Measurements from ENCODE around the gene PERM1.
"Not testable (repeated sequence)": the region's sequence is repeated elsewhere in the genome, so short reads cannot be mapped to it uniquely, and the experiment has no call there.

The PERM1 gene

GRCh38 chr1:1021010-1021919 lies 39.4 kb upstream of the PERM1 start:
- peaks cover 15% of the 10 kb centered on the region for H3K4me1 ChIP-seq (ENCODE audit: control insufficient read depth, low read depth, low read length)
- peak overlapping the region; percentile 55 for H3K4me3 ChIP-seq (ENCODE audit: low read length)
- no peaks in the 10 kb centered on the region for H3K36me3 ChIP-seq (ENCODE audit: control insufficient read depth, low read depth, low read length)
- H3K27me3 ChIP-seq (ENCODE audit: control insufficient read depth, insufficient read depth, low read length) = peaks cover 5% of the 10 kb centered on the region
- no peak overlapping the region for H3K9ac ChIP-seq (ENCODE audit: low read length)
- no peak overlapping the region for H3K27ac ChIP-seq (ENCODE audit: low read length)
- no peaks in the 10 kb centered on the region for H3K9me3 ChIP-seq (ENCODE audit: control insufficient read depth, low read depth, low read length)

GRCh38 chr1:1020415-1021009 lies 38.6 kb upstream of the PERM1 start:
- Histone ChIP-seq H3K27ac (ENCODE audit: low read length) (no peak overlapping the region), H3K9ac (ENCODE audit: low read length) (no peak overlapping the region), H3K9me3 (ENCODE audit: control insufficient read depth, low read depth, low read length) (no peaks in the 10 kb centered on the region)

GRCh38 chr1:1020000-1020404 lies 38.1 kb upstream of the PERM1 start, which contains the start of gene AGRN:
AGRN (plus strand) TSS chr1:1020120; CDS start chr1:1020173, 53 bp downstream.
- Histone ChIP-seq H3K9ac (ENCODE audit: low read length) (no peak within 1 kb of the TSS), H3K36me3 (ENCODE audit: control insufficient read depth, low read depth, low read length) (no peaks in the 10 kb centered on the region), H3K27me3 (ENCODE audit: control insufficient read depth, insufficient read depth, low read length) (peaks cover 5% of the 10 kb centered on the region), H3K9me3 (ENCODE audit: control insufficient read depth, low read depth, low read length) (no peaks in the 10 kb centered on the region), H3K4me1 (ENCODE audit: control insufficient read depth, low read depth, low read length) (peaks cover 14% of the 10 kb centered on the region), H3K4me3 (ENCODE audit: low read length) (peak within 1 kb of the TSS; percentile 55), H3K27ac (ENCODE audit: low read length) (no peak within 1 kb of the TSS)

More at GRCh38 chr1:1020415-1021009, 38.6 kb upstream of the PERM1 start:
- Histone ChIP-seq H3K27me3 (ENCODE audit: control insufficient read depth, insufficient read depth, low read length) (peaks cover 5% of the 10 kb centered on the region), H3K4me3 (ENCODE audit: low read length) (peak overlapping the region; percentile 55), H3K4me1 (ENCODE audit: control insufficient read depth, low read depth, low read length) (peaks cover 15% of the 10 kb centered on the region), H3K36me3 (ENCODE audit: control insufficient read depth, low read depth, low read length) (no peaks in the 10 kb centered on the region)

- H3K4me3 ChIP-seq (ENCODE audit: low read length) = no peak overlapping the region
- H3K27ac ChIP-seq (ENCODE audit: low read length) = no peak overlapping the region
- H3K27me3 ChIP-seq (ENCODE audit: control insufficient read depth, insufficient read depth, low read length) = peaks cover 9% of the 10 kb centered on the region
- peaks cover 12% of the 10 kb centered on the region for H3K4me1 ChIP-seq (ENCODE audit: control insufficient read depth, low read depth, low read length)
- H3K36me3 ChIP-seq (ENCODE audit: control insufficient read depth, low read depth, low read length) = no peaks in the 10 kb centered on the region
- no peak overlapping the region for H3K9ac ChIP-seq (ENCODE audit: low read length)
- no peaks in the 10 kb centered on the region for H3K9me3 ChIP-seq (ENCODE audit: control insufficient read depth, low read depth, low read length)
Measured at GRCh38 chr1:1019122-1019999, 37.5 kb upstream of the PERM1 start.

- H3K27ac ChIP-seq (ENCODE audit: low read length); H3K9ac ChIP-seq (ENCODE audit: low read length); H3K36me3 ChIP-seq (ENCODE audit: control insufficient read depth, low read depth, low read length); H3K4me3 ChIP-seq (ENCODE audit: low read length); H3K9me3 ChIP-seq (ENCODE audit: control insufficient read depth, low read depth, low read length): not testable (repeated sequence)
- H3K27me3 ChIP-seq (ENCODE audit: control insufficient read depth, insufficient read depth, low read length) = peaks cover 19% of the 10 kb centered on the region
- H3K4me1 ChIP-seq (ENCODE audit: control insufficient read depth, low read depth, low read length) = peaks cover 15% of the 10 kb centered on the region
Measured at GRCh38 chr1:1018321-1018685, 36.4 kb upstream of the PERM1 start.

- peaks cover 15% of the 10 kb centered on the region for H3K4me1 ChIP-seq (ENCODE audit: control insufficient read depth, low read depth, low read length)
- not testable (repeated sequence) for H3K27ac ChIP-seq (ENCODE audit: low read length); H3K9me3 ChIP-seq (ENCODE audit: control insufficient read depth, low read depth, low read length); H3K36me3 ChIP-seq (ENCODE audit: control insufficient read depth, low read depth, low read length); H3K9ac ChIP-seq (ENCODE audit: low read length); H3K4me3 ChIP-seq (ENCODE audit: low read length)
- peaks cover 19% of the 10 kb centered on the region for H3K27me3 ChIP-seq (ENCODE audit: control insufficient read depth, insufficient read depth, low read length)
Measured at GRCh38 chr1:1017397-1018320, 35.8 kb upstream of the PERM1 start.

GRCh38 chr1:1014799-1015681 lies 33.1 kb upstream of the PERM1 start:
- Histone ChIP-seq H3K4me3 (ENCODE audit: low read length) (peak overlapping the region; percentile 48), H3K36me3 (ENCODE audit: control insufficient read depth, low read depth, low read length) (no peaks in the 10 kb centered on the region), H3K4me1 (ENCODE audit: control insufficient read depth, low read depth, low read length) (peaks cover 11% of the 10 kb centered on the region), H3K9ac (ENCODE audit: low read length) (no peak overlapping the region), H3K27me3 (ENCODE audit: control insufficient read depth, insufficient read depth, low read length) (peaks cover 14% of the 10 kb centered on the region), H3K9me3 (ENCODE audit: control insufficient read depth, low read depth, low read length) (no peaks in the 10 kb centered on the region), H3K27ac (ENCODE audit: low read length) (no peak overlapping the region)

- Histone ChIP-seq H3K36me3 (ENCODE audit: control insufficient read depth, low read depth, low read length) (no peaks in the 10 kb centered on the region), H3K27ac (ENCODE audit: low read length) (no peak overlapping the region), H3K9me3 (ENCODE audit: control insufficient read depth, low read depth, low read length) (no peaks in the 10 kb centered on the region), H3K4me3 (ENCODE audit: low read length) (peak overlapping the region; percentile 48), H3K4me1 (ENCODE audit: control insufficient read depth, low read depth, low read length) (peaks cover 11% of the 10 kb centered on the region), H3K27me3 (ENCODE audit: control insufficient read depth, insufficient read depth, low read length) (peaks cover 14% of the 10 kb centered on the region), H3K9ac (ENCODE audit: low read length) (peak overlapping the region; percentile 26)
Measured at GRCh38 chr1:1013922-1014648, 32.2 kb upstream of the PERM1 start.

- no peaks in the 10 kb centered on the region for H3K9me3 ChIP-seq (ENCODE audit: control insufficient read depth, low read depth, low read length)
- H3K27ac ChIP-seq (ENCODE audit: low read length) = no peak within 1 kb of the TSS
- peak within 1 kb of the TSS; percentile 48 for H3K4me3 ChIP-seq (ENCODE audit: low read length)
- peaks cover 16% of the 10 kb centered on the region for H3K27me3 ChIP-seq (ENCODE audit: control insufficient read depth, insufficient read depth, low read length)
- peak within 1 kb of the TSS; percentile 26 for H3K9ac ChIP-seq (ENCODE audit: low read length)
- H3K4me1 ChIP-seq (ENCODE audit: control insufficient read depth, low read depth, low read length) = peaks cover 11% of the 10 kb centered on the region
- H3K36me3 ChIP-seq (ENCODE audit: control insufficient read depth, low read depth, low read length) = no peaks in the 10 kb centered on the region
Measured at GRCh38 chr1:1013105-1013921, 31.4 kb upstream of the PERM1 start, which contains the start of gene ISG15. ISG15 (plus strand) TSS chr1:1013497; CDS start chr1:1013574, 77 bp downstream.

Measured in iPS-18a (cell line).